NCI-H748 (cell line): Measurements from ENCODE around the gene CENATAC.
"Not testable (repeated sequence)": the region's sequence is repeated elsewhere in the genome, so short reads cannot be mapped to it uniquely, and the experiment has no call there.

ENCODE experiments used
- DNase-seq: peaks from one replicate; lab custom pipeline; 2025; ENCODE audit not compliant: unreplicated experiment; lab: John Stamatoyannopoulos, UW

The CENATAC gene

GRCh38 chr11:118991486-118992038 is 6.4 kb upstream of the CENATAC start:
- DNase-seq, result not testable (repeated sequence)

GRCh38 chr11:118996926-118997626 is 862 bp upstream of the CENATAC start:
- peak; percentile 47 for DNase-seq

DNA sequence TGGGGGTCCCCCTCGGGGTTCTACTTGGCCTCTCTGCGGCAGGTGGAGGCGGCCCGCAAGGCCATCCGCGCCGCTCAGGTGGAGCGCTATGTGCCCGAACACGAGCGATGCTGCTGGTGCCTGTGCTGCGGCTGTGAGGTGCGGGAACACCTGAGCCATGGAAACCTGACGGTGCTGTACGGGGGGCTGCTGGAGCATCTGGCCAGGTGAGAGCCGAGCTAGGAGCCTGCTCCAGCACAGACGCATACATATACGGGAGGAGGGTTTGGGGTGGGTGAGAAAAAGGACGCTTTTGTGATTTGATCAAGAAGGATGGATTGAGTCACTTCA is 415 bp downstream of the CENATAC start:
- peak; percentile 39 for DNase-seq

GRCh38 chr11:118998822-118999221 is 884 bp downstream of the CENATAC start:
- DNase-seq, result no peak

- no peak for DNase-seq
Observed at GRCh38 chr11:119000906-119001305, 3.0 kb downstream of the CENATAC start.

DNA sequence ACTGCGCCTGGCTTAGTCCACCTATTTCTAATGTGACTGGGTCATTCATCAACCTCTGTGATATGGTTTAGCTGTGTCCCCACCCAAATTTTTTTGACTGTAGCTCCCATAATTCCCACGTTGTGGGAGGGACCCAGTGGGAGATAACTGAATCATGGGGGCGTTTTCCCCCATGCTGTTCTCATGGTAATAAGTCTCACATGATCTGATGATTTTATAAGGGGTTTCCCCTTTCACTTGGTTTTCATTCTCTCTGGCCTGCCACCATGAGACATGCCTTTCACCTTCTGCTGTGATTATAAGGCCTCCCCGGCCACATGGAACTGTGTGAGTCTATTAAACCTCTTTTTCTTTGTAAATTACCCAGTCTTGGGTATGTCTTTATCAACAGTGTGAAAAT is 8.7 kb downstream of the CENATAC start:
- DNase-seq, result no peak

GRCh38 chr11:119011476-119012053 is 13.6 kb downstream of the CENATAC start:
- no peak for DNase-seq

GRCh38 chr11:119012629-119013170 is 14.8 kb downstream of the CENATAC start:
- DNase-seq, result no peak

DNA sequence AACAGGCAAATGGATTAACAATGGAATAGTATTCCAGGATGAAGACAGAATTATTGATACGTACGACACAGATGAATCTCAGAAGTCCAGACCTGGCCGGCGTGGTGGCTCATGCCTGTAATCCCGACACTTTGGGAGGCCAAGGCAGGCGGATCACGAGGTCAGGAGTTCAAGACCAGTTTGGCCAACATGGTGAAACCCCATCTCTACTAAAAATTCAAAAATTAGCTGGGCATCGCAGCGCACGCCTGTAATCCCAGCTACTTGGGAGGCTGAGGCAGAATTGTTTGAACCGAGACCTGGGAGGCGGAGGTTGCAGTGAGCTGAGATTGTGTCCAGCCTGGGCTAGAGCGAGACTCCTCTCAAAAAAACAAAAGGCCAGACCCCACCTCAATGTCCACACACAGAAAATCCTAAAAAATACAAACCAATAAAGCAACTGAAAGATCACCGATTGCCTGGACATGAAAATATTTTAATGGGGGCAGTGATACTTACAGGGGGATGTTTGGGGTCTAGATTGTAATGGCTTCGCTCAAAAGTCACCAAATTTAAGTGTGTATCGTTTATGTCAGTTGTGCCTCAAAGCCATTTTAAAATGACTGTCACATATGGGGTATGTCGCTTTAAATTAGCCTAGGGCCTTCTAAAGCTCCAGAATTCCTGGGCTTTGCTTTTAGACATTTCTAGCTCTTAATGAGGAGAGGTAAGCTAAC is 16.4 kb downstream of the CENATAC start:
- DNase-seq, result no peak

- no peak for DNase-seq
Observed at GRCh38 chr11:119015054-119015611, 17.2 kb downstream of the CENATAC start.

GRCh38 chr11:119016216-119017009 is 18.5 kb downstream of the CENATAC start:
- no peak for DNase-seq

GRCh38 chr11:119017377-119017776 is 19.4 kb downstream of the CENATAC start:
- not testable (repeated sequence) for DNase-seq

GRCh38 chr11:119018074-119018938 is 20.4 kb downstream of the CENATAC start, which contains the start of the genes RPS25 and TRAPPC4:
Gene RPS25 (minus strand): TSS chr11:119018343. CDS start chr11:119018284, 59 bp downstream.
Gene TRAPPC4 (plus strand): TSS chr11:119018766. CDS start chr11:119018796, 30 bp downstream.
- peak; percentile 93 for DNase-seq

- DNase-seq, result no peak
Observed at GRCh38 chr11:119019996-119020395, 22.1 kb downstream of the CENATAC start.

GRCh38 chr11:119021631-119022030 is 23.7 kb downstream of the CENATAC start:
- no peak for DNase-seq

GRCh38 chr11:119023741-119024140 is 25.8 kb downstream of the CENATAC start:
- no peak for DNase-seq

- no peak for DNase-seq
Observed at GRCh38 chr11:119024430-119025098, 26.6 kb downstream of the CENATAC start.

DNA sequence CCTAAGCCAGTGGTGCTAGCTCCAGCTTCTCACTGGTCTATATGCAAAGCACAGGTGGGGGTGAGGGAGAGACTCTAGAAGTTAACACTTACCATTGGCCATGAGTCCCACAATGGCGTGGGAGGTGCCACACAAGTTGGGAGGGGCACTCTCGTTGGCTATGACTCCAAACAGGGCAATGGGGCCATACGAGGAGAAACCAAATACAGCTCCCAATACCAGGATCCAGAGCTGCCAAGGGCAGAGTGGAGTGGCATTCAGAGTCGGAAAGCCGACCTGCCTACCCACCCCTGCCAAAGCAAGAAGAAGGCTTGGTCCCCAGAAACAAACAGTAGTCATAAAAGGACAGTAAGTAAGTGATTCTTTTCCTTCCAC is 27.1 kb downstream of the CENATAC start:
- DNase-seq, result no peak

GRCh38 chr11:119025541-119025940 is 27.6 kb downstream of the CENATAC start:
- DNase-seq, result no peak
